Activated CD4-positive, alpha-beta memory T cell treated with anti-CD3 and anti-CD28 coated beads for 36 hours (primary cell): Measurements from ENCODE around the gene FBXO38. TPM values are rescaled to one million over a fixed set of nuclear protein-coding genes. Genes with fewer than 3 reads are reported as not detected.
"Not testable (repeated sequence)": the region's sequence is repeated elsewhere in the genome, so short reads cannot be mapped to it uniquely, and the experiment has no call there.

Experiments used
- CTCF ChIA-PET: fragments of 350-600 bp; sonication (Branson Sonifier 250); formaldehyde crosslinking; loops from one replicate; lab custom pipeline; 2021; ENCODE audit warnings: antibody characterized with exemption, inconsistent platforms; lab: Charles Lee
- POLR2A ChIA-PET: fragments of 350-600 bp; sonication (Branson Sonifier 250); formaldehyde crosslinking; loops from one replicate; lab custom pipeline; 2021; ENCODE audit warnings: antibody characterized with exemption; lab: Charles Lee
- DNase-seq: peaks from one replicate; pipeline ENCODE4 v3.0.0-alpha.2; 2020
- H3K27ac Mint-ChIP-seq: one replicate; pipeline ENCODE4 v1.8.0; 2021; ENCODE audit warnings: mixed read lengths
- H3K27me3 Mint-ChIP-seq: one replicate; pipeline ENCODE4 v1.8.0; 2021; ENCODE audit warnings: mixed read lengths
- H3K36me3 Mint-ChIP-seq: one replicate; pipeline ENCODE4 v1.8.0; 2021; ENCODE audit warnings: mixed read lengths
- H3K4me1 Mint-ChIP-seq: one replicate; pipeline ENCODE4 v1.8.0; 2021; ENCODE audit warnings: low read depth, mixed read lengths
- H3K4me3 Mint-ChIP-seq: one replicate; pipeline ENCODE4 v1.8.0; 2021; ENCODE audit warnings: mild to moderate bottlenecking, mixed read lengths
- H3K9me3 Mint-ChIP-seq: one replicate; pipeline ENCODE4 v1.8.0; 2021; ENCODE audit warnings: mixed read lengths
- intact Hi-C: fragments of 100-400 bp; cut with micrococcal nuclease; formaldehyde crosslinking; loops from one replicate; pipeline ENCODE4 v1.15.1; 2023
- total RNA-seq, 2 experiments: library from RNA; stranded (reverse); gene quantifications; one replicate each; pipeline ENCODE4 v1.2.3, GENCODE V29; 2021

Gene FBXO38
- total RNA-seq, 2 experiments from 2014 or later, result 43.1 to 45.0 TPM

- DNase-seq, result no peak
- Mint-ChIP-seq H3K27me3 (peaks cover 22% of the 10 kb centered on the region), H3K36me3 (no peaks in the 10 kb centered on the region), H3K4me3 (no peak overlapping the region), H3K4me1 (no peaks in the 10 kb centered on the region), H3K27ac (no peak overlapping the region), H3K9me3 (no peaks in the 10 kb centered on the region)
- ChIA-PET CTCF (interaction anchor here (0.8 to 2.8 kb wide), 5 partner anchors 15 to 579 kb away, joined by 3 to 11 read pairs (median 3); no protein-coding TSS in a partner anchor), POLR2A (interaction anchor here (0.6 kb wide), 1 partner anchor 1798 kb away, joined by 3 read pairs; no protein-coding TSS in a partner anchor)
- intact Hi-C loops, result no loop called here
Measured at GRCh38 chr5:148458036-148458888, 74.5 kb downstream of the FBXO38 start.

DNA sequence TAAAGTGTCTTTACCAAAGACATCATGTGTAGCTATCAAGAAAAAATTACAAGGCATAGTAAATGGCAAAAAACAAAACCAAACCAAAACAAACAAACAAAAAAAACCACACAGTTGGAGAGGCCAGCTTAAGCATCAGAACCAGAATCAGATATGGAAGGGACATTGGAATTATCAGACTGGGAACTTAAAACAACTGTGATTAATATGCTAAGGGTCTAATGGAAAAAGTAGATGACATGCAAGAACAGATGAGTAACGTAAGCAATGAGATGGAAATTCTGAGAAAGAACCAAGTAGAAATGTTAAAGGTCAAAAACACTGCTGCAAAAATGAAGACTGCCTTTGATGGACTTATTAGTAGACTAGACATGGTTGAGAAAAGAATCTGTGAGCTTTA lies 75.9 kb downstream of the FBXO38 start:
- intact Hi-C loops, result no loop called here
- ChIA-PET CTCF (no interaction called here), POLR2A (no interaction called here)
- H3K27me3 Mint-ChIP-seq, result peaks cover 22% of the 10 kb centered on the region
- no peak for DNase-seq
- H3K4me1 Mint-ChIP-seq, result no peaks in the 10 kb centered on the region
- H3K27ac Mint-ChIP-seq, result no peak overlapping the region
- no peaks in the 10 kb centered on the region for H3K36me3 Mint-ChIP-seq
- H3K9me3 Mint-ChIP-seq, result no peaks in the 10 kb centered on the region
- no peak overlapping the region for H3K4me3 Mint-ChIP-seq

GRCh38 chr5:148465381-148466235 lies 81.8 kb downstream of the FBXO38 start:
- intact Hi-C loops, result no loop called here

DNA sequence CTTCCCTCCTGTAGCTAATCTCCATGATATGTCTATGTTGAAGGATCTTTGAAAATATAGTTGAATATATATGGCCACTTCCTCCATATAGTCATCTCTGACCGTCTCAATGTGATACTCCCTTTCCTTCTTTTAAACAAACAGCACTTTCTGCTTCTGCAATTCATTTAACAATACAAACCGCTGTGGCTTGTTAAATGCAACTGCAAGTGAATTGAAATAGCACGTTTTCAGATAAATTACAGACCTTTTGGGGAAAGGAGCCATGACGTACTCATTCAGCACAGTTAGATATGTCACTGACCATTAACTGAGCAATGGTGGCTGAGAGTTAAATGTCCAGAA lies 82.5 kb downstream of the FBXO38 start:
- intact Hi-C loops, result no loop called here
- Mint-ChIP-seq H3K4me1 (no peaks in the 10 kb centered on the region), H3K9me3 (no peaks in the 10 kb centered on the region), H3K27me3 (peaks cover 2% of the 10 kb centered on the region), H3K36me3 (no peaks in the 10 kb centered on the region), H3K4me3 (no peak overlapping the region), H3K27ac (no peak overlapping the region)
- ChIA-PET POLR2A (no interaction called here), CTCF (interaction anchor here (1.4 to 3.0 kb wide), 2 partner anchors 16 to 265 kb away, joined by 6 to 11 read pairs; no protein-coding TSS in a partner anchor)
- no peak for DNase-seq

More at GRCh38 chr5:148465381-148466235, 81.8 kb downstream of the FBXO38 start:
- Mint-ChIP-seq H3K4me3 (no peak overlapping the region), H3K27me3 (peaks cover 2% of the 10 kb centered on the region), H3K36me3 (no peaks in the 10 kb centered on the region), H3K27ac (no peak overlapping the region), H3K4me1 (no peaks in the 10 kb centered on the region), H3K9me3 (no peaks in the 10 kb centered on the region)
- ChIA-PET CTCF (interaction anchor here (1.4 to 3.0 kb wide), 2 partner anchors 16 to 265 kb away, joined by 6 to 11 read pairs; no protein-coding TSS in a partner anchor), POLR2A (no interaction called here)
- no peak for DNase-seq

DNA sequence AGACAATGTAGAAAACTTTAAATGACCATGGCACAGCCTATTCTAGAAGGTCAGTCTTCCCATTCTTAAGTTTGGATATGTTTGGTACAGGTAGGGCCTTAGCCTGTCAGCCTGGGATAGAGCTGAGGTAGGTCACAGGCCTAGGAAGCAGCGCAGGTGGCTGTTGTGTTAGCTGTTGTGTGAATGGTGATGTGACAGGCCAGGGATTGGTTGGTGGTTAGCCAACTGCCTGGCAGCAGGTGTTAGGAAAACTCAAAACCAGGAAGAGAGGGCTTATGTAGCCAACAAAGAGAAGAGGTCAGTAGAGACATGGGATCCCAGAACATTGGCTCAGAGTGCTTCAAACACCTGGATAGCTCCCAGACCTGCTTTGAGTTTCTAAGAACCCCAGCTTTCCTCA lies 84.2 kb downstream of the FBXO38 start:
- Mint-ChIP-seq H3K9me3 (no peaks in the 10 kb centered on the region), H3K4me1 (no peaks in the 10 kb centered on the region), H3K4me3 (no peak overlapping the region), H3K36me3 (no peaks in the 10 kb centered on the region), H3K27ac (no peak overlapping the region), H3K27me3 (no peaks in the 10 kb centered on the region)
- DNase-seq, result no peak
- CTCF ChIA-PET, result interaction anchor here (1.0 to 1.2 kb wide), 3 partner anchors 14 to 263 kb away, joined by 3 read pairs; no protein-coding TSS in a partner anchor
- intact Hi-C loops, result no loop called here
- POLR2A ChIA-PET, result interaction anchor here (0.5 kb wide), 1 partner anchor 353 kb away, joined by 3 read pairs; no protein-coding TSS in a partner anchor

DNA sequence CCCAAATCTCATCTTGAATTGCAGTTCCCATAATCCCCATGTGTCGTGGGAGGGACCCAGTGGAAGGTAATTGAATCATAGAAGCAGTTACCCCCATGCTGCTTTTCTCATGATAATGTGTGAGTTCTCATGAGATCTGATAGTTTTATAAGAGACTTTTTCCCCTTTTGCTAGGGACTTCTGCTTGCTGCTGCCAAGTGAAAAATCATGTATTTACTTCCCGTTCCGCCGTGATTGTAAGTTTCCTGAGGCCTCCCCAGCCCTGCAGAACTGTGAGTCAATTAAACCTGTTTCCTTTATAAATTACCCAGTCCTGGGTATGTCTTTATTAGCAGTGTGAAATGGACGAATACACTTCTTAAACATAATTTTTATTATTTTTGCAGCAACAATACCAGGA lies 85.0 kb downstream of the FBXO38 start:
- H3K9me3 Mint-ChIP-seq, POLR2A ChIA-PET, H3K4me3 Mint-ChIP-seq, DNase-seq, H3K4me1 Mint-ChIP-seq, H3K27ac Mint-ChIP-seq, H3K27me3 Mint-ChIP-seq, H3K36me3 Mint-ChIP-seq, intact Hi-C loops: not testable (repeated sequence)
- CTCF ChIA-PET, result interaction anchor here (1.0 to 2.0 kb wide), 3 partner anchors 13 to 262 kb away, joined by 3 to 11 read pairs (median 4); no protein-coding TSS in a partner anchor

GRCh38 chr5:148469501-148469935 lies 85.8 kb downstream of the FBXO38 start:
- Mint-ChIP-seq H3K36me3 (no peaks in the 10 kb centered on the region), H3K27ac (no peak overlapping the region), H3K27me3 (peaks cover 3% of the 10 kb centered on the region), H3K9me3 (no peaks in the 10 kb centered on the region), H3K4me3 (no peak overlapping the region), H3K4me1 (no peaks in the 10 kb centered on the region)
- DNase-seq, result no peak
- POLR2A ChIA-PET, result no interaction called here
- CTCF ChIA-PET, result interaction anchor here (1.1 to 2.0 kb wide), 3 partner anchors 14 to 528 kb away, joined by 4 to 11 read pairs (median 6); no protein-coding TSS in a partner anchor
- intact Hi-C loops, result no loop called here

DNA sequence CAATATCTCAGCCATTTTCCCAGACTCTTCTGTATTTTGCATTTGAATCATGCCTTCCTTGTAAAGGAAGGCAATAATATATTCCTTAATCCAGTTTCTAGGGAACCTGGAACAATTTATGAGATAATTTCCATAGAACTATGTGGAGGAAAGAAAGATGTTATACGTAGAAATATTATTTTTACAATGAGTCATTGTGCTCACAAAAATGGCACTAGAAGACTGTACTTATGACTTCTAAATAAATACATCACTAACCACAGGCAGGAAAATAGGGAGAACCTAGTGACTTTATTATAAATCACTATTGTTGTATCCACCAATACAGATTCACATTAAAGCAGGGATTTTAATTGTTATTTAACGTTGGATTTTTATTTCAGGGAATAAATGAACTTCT lies 87.6 kb downstream of the FBXO38 start:
- H3K4me3 Mint-ChIP-seq, result no peak overlapping the region
- no peak overlapping the region for H3K27ac Mint-ChIP-seq
- no peaks in the 10 kb centered on the region for H3K4me1 Mint-ChIP-seq
- no peak for DNase-seq
- ChIA-PET CTCF (no interaction called here), POLR2A (no interaction called here)
- no peaks in the 10 kb centered on the region for H3K9me3 Mint-ChIP-seq
- no peaks in the 10 kb centered on the region for H3K36me3 Mint-ChIP-seq
- peaks cover 8% of the 10 kb centered on the region for H3K27me3 Mint-ChIP-seq
- intact Hi-C loops, result no loop called here

DNA sequence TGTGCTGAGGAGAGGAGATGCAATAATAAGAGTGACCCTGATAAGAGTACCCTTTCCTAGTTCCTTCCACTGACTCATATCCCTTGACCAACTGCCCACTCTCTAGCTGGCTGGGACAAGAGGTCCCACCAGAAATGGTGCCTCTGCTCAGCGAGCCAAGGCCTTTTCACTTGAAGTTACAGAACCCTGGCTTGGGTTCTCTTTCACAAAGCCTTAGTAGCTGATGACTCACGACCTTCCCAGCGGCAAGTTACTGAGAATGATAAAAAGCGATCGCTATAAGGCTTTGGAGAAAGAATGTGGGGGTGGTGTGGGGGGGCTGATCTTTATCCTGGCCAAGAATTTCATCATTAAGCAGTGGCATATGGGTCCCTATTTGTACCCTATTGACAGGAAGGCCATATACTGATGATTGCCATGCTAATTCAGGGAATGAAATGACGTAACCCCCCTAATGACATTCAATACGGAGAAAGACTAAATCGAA lies 90.3 kb downstream of the FBXO38 start:
- Mint-ChIP-seq H3K4me3 (no peak overlapping the region), H3K27me3 (peaks cover 13% of the 10 kb centered on the region), H3K36me3 (no peaks in the 10 kb centered on the region), H3K27ac (no peak overlapping the region), H3K9me3 (no peaks in the 10 kb centered on the region), H3K4me1 (no peaks in the 10 kb centered on the region)
- DNase-seq, result no peak
- intact Hi-C loops, result no loop called here
- POLR2A ChIA-PET, result no interaction called here
- CTCF ChIA-PET, result no interaction called here

DNA sequence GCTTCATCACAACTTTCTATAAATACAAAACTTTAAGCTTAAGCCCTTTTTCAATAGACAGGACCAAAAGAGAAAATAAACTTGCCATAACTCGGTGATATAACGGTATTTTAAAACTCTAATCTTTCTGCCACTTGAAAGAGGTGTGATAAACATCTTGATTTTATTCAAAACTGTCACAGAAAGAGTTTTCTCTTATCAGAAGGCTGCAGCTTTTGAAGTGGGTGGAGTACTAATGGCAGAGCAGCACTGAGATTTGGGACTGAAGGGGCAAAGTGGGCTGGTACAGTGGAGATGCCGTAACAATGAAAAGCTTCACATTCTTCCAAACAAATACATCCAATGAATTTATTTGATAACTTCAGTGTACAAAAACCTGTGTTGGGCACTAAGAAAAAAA lies 92.5 kb downstream of the FBXO38 start:
- intact Hi-C loops, result no loop called here
- no peak for DNase-seq
- H3K4me1 Mint-ChIP-seq, result no peaks in the 10 kb centered on the region
- ChIA-PET POLR2A (no interaction called here), CTCF (interaction anchor here (2.4 kb wide), 1 partner anchor 255 kb away, joined by 8 read pairs; no protein-coding TSS in a partner anchor)
- no peak overlapping the region for H3K4me3 Mint-ChIP-seq
- no peaks in the 10 kb centered on the region for H3K9me3 Mint-ChIP-seq
- H3K27me3 Mint-ChIP-seq, result peaks cover 14% of the 10 kb centered on the region
- H3K27ac Mint-ChIP-seq, result no peak overlapping the region
- H3K36me3 Mint-ChIP-seq, result no peaks in the 10 kb centered on the region

GRCh38 chr5:148477429-148477828 lies 93.7 kb downstream of the FBXO38 start:
- ChIA-PET POLR2A (no interaction called here), CTCF (interaction anchor here (2.4 kb wide), 1 partner anchor 254 kb away, joined by 8 read pairs; no protein-coding TSS in a partner anchor)
- no peaks in the 10 kb centered on the region for H3K4me1 Mint-ChIP-seq
- intact Hi-C loops, result no loop called here
- no peak overlapping the region for H3K4me3 Mint-ChIP-seq
- H3K9me3 Mint-ChIP-seq, result no peaks in the 10 kb centered on the region
- H3K27ac Mint-ChIP-seq, result no peak overlapping the region
- H3K27me3 Mint-ChIP-seq, result peaks cover 16% of the 10 kb centered on the region
- H3K36me3 Mint-ChIP-seq, result no peaks in the 10 kb centered on the region
- no peak for DNase-seq
